ENCODE data around the gene DNAH14. TPM values are rescaled to one million over a fixed set of nuclear protein-coding genes. Genes with fewer than 3 reads are reported as not detected.

DNAH14 gene
- total RNA-seq, 2 experiments from 2014 or later, result 0.32 to 0.70 TPM

DNA sequence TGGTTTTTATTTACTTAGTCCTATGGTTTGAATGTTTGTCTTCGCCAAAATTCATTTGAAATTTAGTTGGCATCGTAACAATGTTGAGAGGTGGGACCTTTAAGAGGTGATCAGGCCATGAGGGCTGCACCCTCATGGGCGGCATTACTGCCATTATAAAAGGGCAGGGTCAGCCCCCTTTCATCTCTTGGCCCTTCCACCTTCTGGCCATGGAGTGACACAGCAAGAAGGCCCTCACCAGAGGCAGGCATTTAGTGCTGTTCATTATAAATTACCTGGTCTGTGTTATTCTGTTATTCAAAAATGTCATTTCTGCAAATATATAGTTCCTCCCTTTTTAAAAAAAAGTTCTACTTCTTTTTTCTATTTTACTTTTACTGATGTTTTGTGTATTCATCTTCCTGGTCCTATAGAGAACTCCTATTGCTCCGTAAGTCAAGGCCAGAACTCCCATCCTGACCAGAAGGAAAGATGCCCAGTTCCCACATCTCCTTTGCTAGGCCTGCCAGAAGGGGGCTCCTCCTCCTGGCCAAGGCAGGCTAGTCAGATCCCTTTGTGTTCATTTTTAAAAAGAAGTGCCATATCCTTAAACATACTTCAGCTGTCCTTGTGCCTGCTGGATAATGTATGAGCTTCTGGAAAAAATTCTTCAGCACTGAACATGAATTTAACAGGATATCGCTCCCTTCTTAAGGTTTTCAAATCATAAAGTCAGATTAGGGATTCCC lies 508.4 kb downstream of the DNAH14 start:
- H3K36me3 Mint-ChIP-seq, result no peaks in the 10 kb centered on the region

DNA sequence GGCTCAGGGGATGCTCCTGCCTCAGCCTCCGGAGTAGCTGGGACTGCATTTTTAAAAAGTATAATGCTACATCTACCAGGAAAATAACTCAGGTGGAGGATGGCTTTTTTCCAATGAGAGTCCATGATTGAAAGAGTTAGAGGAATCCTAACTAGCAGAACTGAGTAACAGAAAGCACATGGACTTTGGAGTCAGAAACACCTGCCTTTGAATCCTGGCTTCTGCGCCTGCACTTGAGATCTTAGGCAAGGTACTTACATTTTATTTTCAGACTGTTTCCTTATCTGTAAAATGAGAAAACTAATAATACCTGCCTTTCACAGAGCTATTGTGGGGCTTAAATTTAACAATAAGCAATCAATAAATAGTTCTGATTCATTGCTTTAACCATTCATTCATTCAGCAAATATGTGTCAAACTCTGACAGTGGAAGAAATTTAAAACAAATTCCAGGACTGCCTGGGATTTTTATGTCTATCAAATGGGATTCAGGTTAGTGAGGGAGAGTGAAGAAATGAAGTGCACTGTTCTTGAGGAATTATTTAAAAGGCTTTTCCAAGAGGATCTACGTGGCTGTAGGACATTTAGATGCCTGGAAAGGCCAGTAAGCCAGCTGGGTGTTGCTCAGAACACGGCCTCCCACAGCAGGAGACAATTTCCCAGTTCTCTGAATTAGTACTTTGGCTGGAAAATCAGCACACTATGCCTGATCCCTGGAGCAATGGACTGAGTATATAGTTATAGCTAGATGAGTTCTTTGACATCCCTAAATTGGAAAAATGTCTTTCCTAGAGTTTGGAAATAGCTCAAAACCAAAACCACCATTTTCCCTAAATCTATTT lies 511.1 kb downstream of the DNAH14 start:
- H3K36me3 Mint-ChIP-seq, result peaks cover 4% of the 10 kb centered on the region
- no peak overlapping the region for H3K4me3 Mint-ChIP-seq
- ATAC-seq (no peak), DNase-seq (no peak)
- no peak overlapping the region for H3K27ac Mint-ChIP-seq
- CTCF ChIA-PET, result interaction anchor here (0.6 to 7.8 kb wide), 10 partner anchors 7 to 1665 kb away, joined by 3 to 101 read pairs (median 5); partner anchors contain the start of genes LBR and PYCR2
- peaks cover 4% of the 10 kb centered on the region for H3K27me3 Mint-ChIP-seq
- H3K9me3 Mint-ChIP-seq (ENCODE audit: low read depth), result no peaks in the 10 kb centered on the region
- H3K4me1 Mint-ChIP-seq, result peaks cover 43% of the 10 kb centered on the region

More for the DNA sequence above, 508.4 kb downstream of the DNAH14 start:
- Mint-ChIP-seq H3K4me3 (no peak overlapping the region), H3K9me3 (ENCODE audit: low read depth) (no peaks in the 10 kb centered on the region), H3K27ac (no peak overlapping the region), H3K4me1 (peaks cover 17% of the 10 kb centered on the region), H3K27me3 (peaks cover 5% of the 10 kb centered on the region)
- ATAC-seq (no peak), DNase-seq (no peak)
- CTCF ChIA-PET, result interaction anchor here (1.2 to 7.8 kb wide), 2 partner anchors 10 to 11 kb away, joined by 3 to 101 read pairs; partner anchors contain the start of gene LBR

DNA sequence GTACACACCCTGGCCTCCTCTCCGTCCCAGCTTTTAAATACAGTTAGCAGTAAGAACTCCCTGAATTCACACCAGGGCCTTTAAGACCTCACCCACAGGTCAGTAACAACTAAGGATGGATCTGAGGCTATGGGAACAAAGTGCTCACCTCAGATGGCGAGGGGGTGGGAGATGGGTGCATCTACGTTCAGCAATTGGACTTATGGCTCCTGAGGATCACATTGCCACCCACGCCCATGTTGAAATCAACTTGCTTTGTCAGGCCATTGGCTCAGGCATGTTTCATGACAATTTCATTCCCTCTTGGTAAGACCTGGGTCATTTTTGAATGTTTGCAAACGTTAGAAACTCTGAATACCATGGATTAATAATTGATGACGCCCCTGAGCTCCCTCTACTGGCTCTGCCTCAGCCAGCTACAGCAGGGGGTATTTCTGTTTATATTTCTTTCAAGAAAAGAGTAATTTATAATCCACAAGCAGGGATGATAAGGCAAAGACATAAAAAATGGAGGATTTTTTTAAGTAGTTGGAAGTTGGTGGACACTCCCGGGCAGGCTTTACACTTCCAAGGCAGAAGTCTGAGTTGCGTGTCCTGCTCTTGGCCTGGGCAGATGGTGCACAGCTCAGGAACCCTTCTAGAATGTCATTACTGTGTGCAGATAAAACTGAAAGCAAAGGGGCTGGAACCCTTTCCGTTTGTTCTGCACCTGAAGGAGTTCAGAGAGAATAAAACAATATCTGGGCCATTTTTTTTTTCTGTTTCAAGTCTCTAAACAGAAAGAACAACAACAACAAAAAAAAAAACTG lies 512.0 kb downstream of the DNAH14 start:
- DNase-seq, result no peak
- H3K9me3 Mint-ChIP-seq (ENCODE audit: low read depth), result no peaks in the 10 kb centered on the region
- CTCF ChIA-PET, result interaction anchor here (0.7 to 7.8 kb wide), 10 partner anchors 8 to 482 kb away, joined by 3 to 101 read pairs (median 6); partner anchors contain the start of genes LBR and PYCR2

DNA sequence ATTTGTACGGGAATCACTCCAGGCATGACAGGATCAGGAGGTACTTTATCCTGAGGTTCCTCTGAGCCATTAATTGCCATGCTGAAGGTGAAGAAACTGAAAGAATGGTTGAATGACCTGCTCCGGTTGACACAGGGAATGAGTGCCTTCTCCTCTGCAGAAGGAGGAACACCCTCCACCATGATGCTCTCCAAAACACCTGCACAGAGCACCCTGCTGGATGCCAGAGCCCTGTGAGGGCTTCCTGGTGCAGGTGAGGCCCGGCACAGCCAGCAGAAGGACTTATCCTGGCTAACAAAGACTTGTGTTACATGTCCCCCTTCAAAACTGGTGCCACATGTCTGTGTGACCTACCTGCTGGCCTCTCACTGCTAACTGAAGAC lies 512.6 kb downstream of the DNAH14 start:
- Mint-ChIP-seq H3K9me3 (ENCODE audit: low read depth) (no peaks in the 10 kb centered on the region), H3K27ac (peak overlapping the region; percentile 82), H3K4me1 (peaks cover 50% of the 10 kb centered on the region), H3K27me3 (no peaks in the 10 kb centered on the region), H3K4me3 (peak overlapping the region; percentile 32), H3K36me3 (peaks cover 4% of the 10 kb centered on the region)
- ATAC-seq (no peak), DNase-seq (no peak)
- CTCF ChIA-PET, result interaction anchor here (0.7 to 7.8 kb wide), 8 partner anchors 12 to 482 kb away, joined by 3 to 101 read pairs (median 6); partner anchors contain the start of genes LBR and PYCR2

More for the DNA sequence above, 512.0 kb downstream of the DNAH14 start:
- Mint-ChIP-seq H3K4me3 (no peak overlapping the region), H3K27ac (peak overlapping the region; percentile 82), H3K36me3 (peaks cover 4% of the 10 kb centered on the region), H3K4me1 (peaks cover 50% of the 10 kb centered on the region), H3K27me3 (no peaks in the 10 kb centered on the region)
- no peak for ATAC-seq

DNA sequence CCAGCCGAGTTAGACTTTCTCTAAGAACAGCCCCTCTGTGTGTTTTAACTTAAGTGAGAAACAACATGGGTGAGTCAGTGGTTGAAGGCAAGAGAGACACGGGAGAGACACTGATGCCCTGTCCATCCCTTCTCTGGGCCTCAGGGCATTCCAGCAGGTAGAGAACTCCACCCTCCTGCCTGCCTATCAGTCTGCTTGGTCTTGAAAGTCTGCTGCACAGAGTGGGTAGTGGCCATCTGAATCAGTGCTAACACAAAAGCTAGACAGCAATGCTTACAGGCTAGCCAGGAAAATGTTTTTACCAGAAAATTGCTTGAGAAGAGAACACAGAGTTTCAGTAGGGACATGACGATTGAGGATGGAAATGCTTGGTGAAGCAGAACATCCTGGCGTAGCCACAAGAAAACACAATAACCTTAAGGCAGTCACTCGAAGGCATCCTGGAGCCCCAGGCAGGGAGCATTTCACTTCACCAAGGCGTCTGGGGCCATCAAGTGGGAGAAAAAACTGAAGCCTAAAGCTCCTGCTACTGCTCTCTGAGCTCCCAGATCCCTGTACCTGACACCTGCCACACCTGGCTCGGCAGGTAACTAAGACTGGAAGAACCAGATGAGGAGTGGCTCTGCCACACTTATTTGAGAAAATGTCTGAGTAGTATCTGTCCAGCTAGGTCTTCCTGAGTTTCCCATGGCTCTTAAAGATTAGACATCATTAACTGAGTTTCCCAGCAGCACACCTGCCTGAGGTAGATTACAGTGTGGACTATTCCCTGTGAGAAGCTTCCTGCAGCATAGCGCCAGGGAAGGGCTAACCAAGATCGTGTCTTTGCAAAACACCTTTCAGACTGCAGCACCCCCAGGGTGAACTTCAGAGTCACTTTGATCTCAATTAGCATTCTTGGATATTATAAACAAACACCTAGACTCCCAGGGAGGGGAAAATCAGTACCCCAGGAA lies 516.4 kb downstream of the DNAH14 start:
- no peak for ATAC-seq
- Mint-ChIP-seq H3K4me1 (peaks cover 60% of the 10 kb centered on the region), H3K36me3 (peaks cover 4% of the 10 kb centered on the region), H3K4me3 (peak overlapping the region; percentile 64), H3K27ac (peak overlapping the region; percentile 93), H3K27me3 (no peaks in the 10 kb centered on the region), H3K9me3 (ENCODE audit: low read depth) (no peaks in the 10 kb centered on the region)
- CTCF ChIA-PET, result interaction anchor here (0.6 to 3.4 kb wide), 8 partner anchors 8 to 29 kb away, joined by 3 to 26 read pairs (median 10); no protein-coding TSS in a partner anchor
- peak; percentile 42 for DNase-seq

DNA sequence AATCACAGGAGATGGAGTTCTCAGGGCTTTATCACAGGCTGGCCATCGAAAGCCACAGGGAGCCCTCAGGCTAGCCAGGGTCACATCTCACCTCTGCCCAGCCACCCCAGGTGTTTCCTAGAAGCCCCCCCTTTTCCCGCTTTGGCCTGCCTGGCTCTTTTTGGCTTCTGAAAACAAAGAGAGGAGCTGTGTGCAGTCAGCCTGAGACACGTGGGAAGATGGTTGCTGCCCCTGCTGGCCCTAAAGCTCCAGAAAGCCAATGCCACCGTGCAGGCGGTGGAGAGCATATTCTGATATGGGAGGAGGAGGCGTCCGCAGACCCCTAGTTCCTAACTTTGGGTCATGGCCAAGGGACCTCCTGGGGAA lies 517.1 kb downstream of the DNAH14 start:
- CTCF ChIA-PET, result interaction anchor here (1.7 to 3.4 kb wide), 4 partner anchors 8 to 25 kb away, joined by 3 to 26 read pairs (median 16); no protein-coding TSS in a partner anchor
- H3K4me1 Mint-ChIP-seq, result peaks cover 62% of the 10 kb centered on the region
- no peak overlapping the region for H3K4me3 Mint-ChIP-seq
- ATAC-seq (no peak), DNase-seq (no peak)
- peaks cover 4% of the 10 kb centered on the region for H3K36me3 Mint-ChIP-seq
- no peaks in the 10 kb centered on the region for H3K27me3 Mint-ChIP-seq
- H3K9me3 Mint-ChIP-seq (ENCODE audit: low read depth), result no peaks in the 10 kb centered on the region
- peak overlapping the region; percentile 93 for H3K27ac Mint-ChIP-seq

DNA sequence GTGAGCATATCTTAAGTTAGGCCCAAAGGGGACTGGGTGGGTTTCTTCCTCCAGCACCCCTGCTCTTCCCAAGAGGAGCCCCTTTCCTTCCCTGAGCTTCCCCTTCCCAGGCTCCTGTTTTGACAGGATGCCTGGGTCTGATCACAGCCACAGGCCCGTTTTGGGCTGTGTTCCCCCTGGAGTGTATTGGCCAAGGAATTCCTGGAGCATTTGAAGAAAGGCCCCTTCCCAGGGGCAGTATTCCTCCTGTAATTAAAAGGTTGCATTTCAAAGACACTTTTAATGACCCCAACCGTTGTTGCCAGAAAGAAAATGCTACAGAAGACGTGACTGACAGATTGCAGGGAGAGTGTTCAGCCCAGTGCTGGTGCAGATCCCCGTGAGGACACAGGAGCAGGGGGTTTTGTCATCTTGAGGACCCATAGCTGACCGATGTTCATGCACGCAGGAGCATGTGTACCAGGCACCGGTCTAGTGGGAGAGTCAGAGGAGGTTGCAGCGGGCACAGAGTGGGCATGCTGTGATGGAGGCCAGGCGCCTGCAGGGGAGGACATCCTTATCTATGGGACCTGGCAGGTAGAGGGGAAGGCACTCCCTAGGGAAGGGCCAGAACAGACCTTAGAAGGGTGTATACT lies 517.6 kb downstream of the DNAH14 start:
- Mint-ChIP-seq H3K9me3 (ENCODE audit: low read depth) (no peaks in the 10 kb centered on the region), H3K36me3 (peaks cover 4% of the 10 kb centered on the region), H3K27me3 (no peaks in the 10 kb centered on the region), H3K27ac (peak overlapping the region; percentile 22), H3K4me3 (no peak overlapping the region), H3K4me1 (peaks cover 57% of the 10 kb centered on the region)
- ATAC-seq (no peak), DNase-seq (no peak)
- CTCF ChIA-PET, result interaction anchor here (2.9 to 3.4 kb wide), 2 partner anchors 14 to 21 kb away, joined by 20 to 26 read pairs; no protein-coding TSS in a partner anchor

DNA sequence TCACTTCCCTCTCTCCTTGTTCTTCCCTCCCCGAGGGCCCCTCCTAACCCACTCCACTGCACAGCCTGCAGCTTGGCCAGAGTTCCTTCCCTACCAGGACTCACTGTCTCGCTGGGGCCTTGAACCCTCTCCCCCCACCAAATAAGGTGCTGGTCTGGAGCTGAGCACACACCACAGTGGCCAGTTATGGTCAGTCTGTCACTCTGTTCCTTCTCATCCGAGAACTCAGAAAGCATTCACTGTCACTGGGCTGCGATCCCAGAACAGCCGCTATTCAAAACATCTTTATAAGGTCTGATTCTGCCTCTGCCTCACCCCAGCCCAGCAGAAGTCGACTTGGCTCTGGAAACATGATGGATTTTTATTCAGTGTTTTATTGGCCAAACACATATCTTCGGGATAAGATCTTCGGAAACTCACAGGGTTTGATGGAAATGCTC lies 518.2 kb downstream of the DNAH14 start:
- no peak for DNase-seq
- no peak overlapping the region for H3K27ac Mint-ChIP-seq
- CTCF ChIA-PET, result no interaction called here

DNA sequence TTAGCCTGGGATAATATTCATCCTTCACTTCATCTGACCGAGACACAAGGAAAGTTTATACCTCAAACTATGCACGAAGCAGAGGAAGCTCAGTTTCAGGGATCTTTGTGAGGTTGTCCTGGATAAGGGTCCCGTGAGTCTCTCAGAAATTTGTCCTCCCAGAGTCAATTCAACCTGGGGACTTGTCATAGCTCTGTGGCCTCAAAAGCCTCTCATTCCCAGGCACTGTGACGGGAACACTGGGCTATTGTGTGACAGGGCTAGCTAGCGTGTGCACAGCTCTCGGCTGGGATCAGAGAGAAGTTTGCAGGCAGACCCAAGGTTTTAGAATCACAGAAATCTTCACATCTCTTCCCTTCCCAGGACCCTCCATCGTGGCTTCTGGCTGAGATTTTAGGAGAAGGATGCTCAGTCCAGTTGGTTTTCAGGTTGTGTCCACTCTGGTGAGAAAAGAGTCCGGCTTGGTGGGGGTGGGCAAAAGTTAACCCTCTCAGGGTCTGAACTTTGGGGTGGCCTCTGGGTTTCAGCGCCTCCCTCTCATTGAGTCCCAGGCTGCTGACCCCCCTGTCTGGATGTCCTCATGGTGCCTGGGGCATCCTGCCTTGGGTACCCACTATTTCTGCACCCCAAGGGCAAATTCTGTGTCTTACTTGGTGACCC lies 518.8 kb downstream of the DNAH14 start:
- no peak overlapping the region for H3K27ac Mint-ChIP-seq
- DNase-seq (no peak), ATAC-seq (no peak)
- peaks cover 54% of the 10 kb centered on the region for H3K4me1 Mint-ChIP-seq
- H3K4me3 Mint-ChIP-seq, result no peak overlapping the region
- no peaks in the 10 kb centered on the region for H3K27me3 Mint-ChIP-seq
- peaks cover 4% of the 10 kb centered on the region for H3K36me3 Mint-ChIP-seq
- no peaks in the 10 kb centered on the region for H3K9me3 Mint-ChIP-seq (ENCODE audit: low read depth)
- CTCF ChIA-PET, result interaction anchor here (1.1 to 1.3 kb wide), 2 partner anchors 10 to 27 kb away, joined by 3 read pairs; no protein-coding TSS in a partner anchor

More for the DNA sequence above, 518.2 kb downstream of the DNAH14 start:
- Mint-ChIP-seq H3K4me3 (no peak overlapping the region), H3K9me3 (ENCODE audit: low read depth) (no peaks in the 10 kb centered on the region), H3K36me3 (peaks cover 4% of the 10 kb centered on the region), H3K4me1 (peaks cover 58% of the 10 kb centered on the region), H3K27me3 (no peaks in the 10 kb centered on the region)
- ATAC-seq, result no peak
